Loucy (cell line): Measurements from ENCODE around the gene MCM3AP.

Source experiments
- H2AFZ ChIP-seq: fragments of 200-600 bp; sonication (generic); 2 replicates; pipeline ENCODE4 v1.6.0; 2016; ENCODE audit warnings: antibody characterized with exemption, mild to moderate bottlenecking, low read length, moderate library complexity
- H3F3A ChIP-seq: fragments of 200-600 bp; 2 replicates; pipeline ENCODE4 v1.6.0; 2016; ENCODE audit warnings: antibody characterized with exemption, low read depth, mild to moderate bottlenecking
- H3K27me3 ChIP-seq: fragments of 200-600 bp; sonication (generic); 2 replicates; pipeline ENCODE4 v1.6.1; 2014; ENCODE audit warnings: low read length, mild to moderate bottlenecking; ENCODE audit not compliant: insufficient read depth, poor library complexity, severe bottlenecking
- H3K36me3 ChIP-seq: fragments of 200-600 bp; sonication (generic); 2 replicates; pipeline ENCODE4 v1.6.1; 2016; ENCODE audit warnings: low read length; ENCODE audit not compliant: insufficient read depth
- H3K4me1 ChIP-seq: fragments of 200-600 bp; sonication (generic); 2 replicates; pipeline ENCODE4 v1.5.1; 2014; ENCODE audit warnings: low read length, mild to moderate bottlenecking; ENCODE audit not compliant: insufficient read depth, poor library complexity, severe bottlenecking
- H3K4me2 ChIP-seq: fragments of 200-600 bp; sonication (generic); 2 replicates; pipeline ENCODE4 v1.6.0; 2014; ENCODE audit warnings: antibody characterized with exemption, low read length, low read depth, mild to moderate bottlenecking; ENCODE audit not compliant: poor library complexity, severe bottlenecking
- H3K4me3 ChIP-seq: fragments of 200-600 bp; sonication (generic); 2 replicates; pipeline ENCODE4 v1.5.1; 2014; ENCODE audit warnings: low read length, mild to moderate bottlenecking, mixed read lengths; ENCODE audit not compliant: poor library complexity, severe bottlenecking
- H3K79me2 ChIP-seq: fragments of 200-600 bp; sonication (generic); 2 replicates; pipeline ENCODE4 v1.6.1; 2014; ENCODE audit warnings: low read length; ENCODE audit not compliant: insufficient read depth
- H3K9ac ChIP-seq: fragments of 200-600 bp; sonication (generic); 2 replicates; pipeline ENCODE4 v1.6.0; 2014; ENCODE audit warnings: mild to moderate bottlenecking, low read depth, low read length, moderate library complexity; ENCODE audit not compliant: poor library complexity, severe bottlenecking
- H3K9me2 ChIP-seq: fragments of 200-600 bp; sonication (generic); replicated peaks from 2 replicates; pipeline ENCODE4 v1.6.1; 2016; ENCODE audit warnings: low read depth, low read length, mixed read lengths
- H3K9me3 ChIP-seq: fragments of 200-600 bp; sonication (generic); 2 replicates; pipeline ENCODE4 v1.6.1; 2014; ENCODE audit warnings: mild to moderate bottlenecking, antibody characterized with exemption, low read length, low read depth; ENCODE audit not compliant: insufficient read depth
- H4K20me1 ChIP-seq: fragments of 200-600 bp; sonication (generic); 2 replicates; pipeline ENCODE4 v1.6.0; 2014; ENCODE audit warnings: antibody characterized with exemption, low read length, mild to moderate bottlenecking; ENCODE audit not compliant: insufficient read depth, poor library complexity, severe bottlenecking
- CTCF ChIP-seq: fragments of 200-600 bp; sonication (generic); conservative IDR thresholded peaks from 2 replicates; pipeline ENCODE4 v1.5.1; 2014; ENCODE audit warnings: mild to moderate bottlenecking, antibody characterized with exemption, low read length
- EZH2phosphoT487 ChIP-seq: fragments of 200-600 bp; IDR thresholded peaks from 2 replicates; pipeline ENCODE4 v1.6.1; 2018; ENCODE audit warnings: antibody characterized with exemption, mild to moderate bottlenecking, moderate library complexity, borderline replicate concordance

The MCM3AP gene

GRCh38 chr21:46323227-46323709, 37.9 kb upstream of the MCM3AP start:
- peaks cover 51% of the 10 kb centered on the region for H3K4me1 ChIP-seq

GRCh38 chr21:46322351-46323226, 37.2 kb upstream of the MCM3AP start:
- Histone ChIP-seq H4K20me1 (peaks cover 38% of the 10 kb centered on the region), H3K36me3 (no peaks in the 10 kb centered on the region; the same call in 1 of the 2 replicates), H3K4me1 (peaks cover 50% of the 10 kb centered on the region), H3K27me3 (peaks cover 17% of the 10 kb centered on the region), H3K4me2 (peak overlapping the region; percentile 99), H3K9ac (peak overlapping the region; percentile 100), H3K9me3 (no peaks in the 10 kb centered on the region), H3F3A (peaks cover 16% of the 10 kb centered on the region), H2AFZ (no peak overlapping the region), H3K4me3 (peak overlapping the region; percentile 99), H3K9me2 (no peaks in the 10 kb centered on the region), H3K79me2 (peaks cover 79% of the 10 kb centered on the region)
- TF ChIP-seq EZH2phosphoT487 = no peak
- TF ChIP-seq CTCF = no peak

More at GRCh38 chr21:46323227-46323709, 37.9 kb upstream of the MCM3AP start:
- Histone ChIP-seq H3F3A (peaks cover 16% of the 10 kb centered on the region), H3K9me2 (no peaks in the 10 kb centered on the region), H3K9ac (peak overlapping the region; percentile 100), H3K9me3 (no peaks in the 10 kb centered on the region), H2AFZ (no peak overlapping the region), H3K79me2 (peaks cover 81% of the 10 kb centered on the region), H3K27me3 (peaks cover 17% of the 10 kb centered on the region), H3K4me2 (peak overlapping the region; percentile 99), H3K4me3 (peak overlapping the region; percentile 99), H3K36me3 (no peaks in the 10 kb centered on the region; the same call in 1 of the 2 replicates), H4K20me1 (peaks cover 38% of the 10 kb centered on the region)
- TF ChIP-seq EZH2phosphoT487 (no peak), CTCF (no peak)

- peaks cover 63% of the 10 kb centered on the region for H3K79me2 ChIP-seq
- no peak overlapping the region for H2AFZ ChIP-seq
- H4K20me1 ChIP-seq = peaks cover 27% of the 10 kb centered on the region
- peak overlapping the region; percentile 99 for H3K4me3 ChIP-seq
- peak overlapping the region; percentile 100 for H3K9ac ChIP-seq
- TF ChIP-seq CTCF (no peak), EZH2phosphoT487 (no peak)
- no peaks in the 10 kb centered on the region for H3K9me3 ChIP-seq
- peaks cover 38% of the 10 kb centered on the region for H3K4me1 ChIP-seq
- H3K27me3 ChIP-seq = peaks cover 17% of the 10 kb centered on the region
- no peaks in the 10 kb centered on the region for H3K9me2 ChIP-seq
- H3K36me3 ChIP-seq = no peaks in the 10 kb centered on the region; the same call in 1 of the 2 replicates
- H3F3A ChIP-seq = peaks cover 16% of the 10 kb centered on the region
- H3K4me2 ChIP-seq = peak overlapping the region; percentile 99
These were observed 35.0 kb upstream of the MCM3AP start for GRCh38 chr21:46320331-46320801.
